GM18951 (cell line): ENCODE results near the gene TANGO6.
"Not testable (repeated sequence)": the region's sequence is repeated elsewhere in the genome, so short reads cannot be mapped to it uniquely, and the experiment has no call there.

Source experiments
- POLR2A ChIP-seq: IDR thresholded peaks from 4 replicates; pipeline ENCODE4 v1.6.1; 2011; ENCODE audit warnings: mild to moderate bottlenecking; ENCODE audit not compliant: insufficient read length, insufficient read depth; ENCODE audit errors: extremely low read depth
- in situ Hi-C: fragments of 300-500 bp; cut with MboI; formaldehyde crosslinking; loops from one replicate; pipeline ENCODE4 v1.12.0; 2022; ENCODE audit warnings: low sequenced_read_pairs, mixed read lengths, inconsistent platforms; ENCODE audit not compliant: unreplicated experiment

Gene TANGO6

GRCh38 chr16:69035375-69035774, 192.0 kb downstream of the TANGO6 start:
- no peak for TF ChIP-seq POLR2A
- in situ Hi-C loops, result no loop called here

- in situ Hi-C loops, result no loop called here
- no peak for TF ChIP-seq POLR2A
These were observed 193.2 kb downstream of the TANGO6 start for GRCh38 chr16:69036399-69037091.

- no peak for TF ChIP-seq POLR2A
- in situ Hi-C loops, result no loop called here
These were observed 194.2 kb downstream of the TANGO6 start for GRCh38 chr16:69037373-69038160.

GRCh38 chr16:69039333-69039941, 196.1 kb downstream of the TANGO6 start:
- in situ Hi-C loops, result no loop called here
- TF ChIP-seq POLR2A, result no peak

- TF ChIP-seq POLR2A, result no peak
- in situ Hi-C loops, result no loop called here
These were observed 197.0 kb downstream of the TANGO6 start for GRCh38 chr16:69040144-69040909.

- in situ Hi-C loops, result no loop called here
- TF ChIP-seq POLR2A, result no peak
These were observed 205.2 kb downstream of the TANGO6 start for GRCh38 chr16:69048328-69049120.

GRCh38 chr16:69049146-69049545, 205.8 kb downstream of the TANGO6 start:
- TF ChIP-seq POLR2A, result no peak
- in situ Hi-C loops, result no loop called here

GRCh38 chr16:69049603-69050375, 206.5 kb downstream of the TANGO6 start:
- no peak for TF ChIP-seq POLR2A
- in situ Hi-C loops, result no loop called here

- in situ Hi-C loops, result not testable (repeated sequence)
These were observed 208.1 kb downstream of the TANGO6 start for GRCh38 chr16:69051517-69051830.

- TF ChIP-seq POLR2A, result no peak
- in situ Hi-C loops, result no loop called here
These were observed 211.7 kb downstream of the TANGO6 start for GRCh38 chr16:69055008-69055407.

- TF ChIP-seq POLR2A, result no peak
- in situ Hi-C loops, result no loop called here
These were observed 212.6 kb downstream of the TANGO6 start for GRCh38 chr16:69055980-69056379.

- in situ Hi-C loops, result no loop called here
- TF ChIP-seq POLR2A, result no peak
These were observed 213.1 kb downstream of the TANGO6 start for GRCh38 chr16:69056421-69056820.
